GM12865 (cell line): ENCODE data around the gene C1orf21.

Experiments used
- DNase-seq: peaks from one replicate; pipeline ENCODE4 v3.0.0; 2010; ENCODE audit warnings: low read depth
- H3K4me3 ChIP-seq: 2 replicates; pipeline ENCODE4 v1.5.1; 2011; ENCODE audit warnings: mild to moderate bottlenecking, low read depth, low read length, control low read depth
- TF ChIP-seq, protein P1 (sequence below): IDR thresholded peaks from 2 replicates; pipeline ENCODE4 v1.5.1; 2011; ENCODE audit warnings: low read length, control low read depth, low read depth, inconsistent platforms; ENCODE audit not compliant: insufficient read depth; ENCODE audit errors: missing control alignments

The C1orf21 gene

GRCh38 chr1:184463680-184464079 lies 76.9 kb downstream of the C1orf21 start:
- DNase-seq = no peak
- TF ChIP-seq, protein P1, sequence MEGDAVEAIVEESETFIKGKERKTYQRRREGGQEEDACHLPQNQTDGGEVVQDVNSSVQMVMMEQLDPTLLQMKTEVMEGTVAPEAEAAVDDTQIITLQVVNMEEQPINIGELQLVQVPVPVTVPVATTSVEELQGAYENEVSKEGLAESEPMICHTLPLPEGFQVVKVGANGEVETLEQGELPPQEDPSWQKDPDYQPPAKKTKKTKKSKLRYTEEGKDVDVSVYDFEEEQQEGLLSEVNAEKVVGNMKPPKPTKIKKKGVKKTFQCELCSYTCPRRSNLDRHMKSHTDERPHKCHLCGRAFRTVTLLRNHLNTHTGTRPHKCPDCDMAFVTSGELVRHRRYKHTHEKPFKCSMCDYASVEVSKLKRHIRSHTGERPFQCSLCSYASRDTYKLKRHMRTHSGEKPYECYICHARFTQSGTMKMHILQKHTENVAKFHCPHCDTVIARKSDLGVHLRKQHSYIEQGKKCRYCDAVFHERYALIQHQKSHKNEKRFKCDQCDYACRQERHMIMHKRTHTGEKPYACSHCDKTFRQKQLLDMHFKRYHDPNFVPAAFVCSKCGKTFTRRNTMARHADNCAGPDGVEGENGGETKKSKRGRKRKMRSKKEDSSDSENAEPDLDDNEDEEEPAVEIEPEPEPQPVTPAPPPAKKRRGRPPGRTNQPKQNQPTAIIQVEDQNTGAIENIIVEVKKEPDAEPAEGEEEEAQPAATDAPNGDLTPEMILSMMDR = no peak
- H3K4me3 ChIP-seq = no peak overlapping the region

GRCh38 chr1:184464757-184465156 lies 77.9 kb downstream of the C1orf21 start:
- TF ChIP-seq, protein P1 = no peak
- H3K4me3 ChIP-seq = no peak overlapping the region
- DNase-seq = no peak

GRCh38 chr1:184465489-184466146 lies 78.8 kb downstream of the C1orf21 start:
- no peak for DNase-seq
- no peak overlapping the region for H3K4me3 ChIP-seq
- TF ChIP-seq, protein P1 = no peak

- H3K4me3 ChIP-seq = no peak overlapping the region
- TF ChIP-seq, protein P1 = no peak
- no peak for DNase-seq
Measured at GRCh38 chr1:184467295-184467694, 80.5 kb downstream of the C1orf21 start.

- H3K4me3 ChIP-seq = no peak overlapping the region
- TF ChIP-seq, protein P1 = no peak
- no peak for DNase-seq
Measured at GRCh38 chr1:184469396-184469795, 82.6 kb downstream of the C1orf21 start.

DNA sequence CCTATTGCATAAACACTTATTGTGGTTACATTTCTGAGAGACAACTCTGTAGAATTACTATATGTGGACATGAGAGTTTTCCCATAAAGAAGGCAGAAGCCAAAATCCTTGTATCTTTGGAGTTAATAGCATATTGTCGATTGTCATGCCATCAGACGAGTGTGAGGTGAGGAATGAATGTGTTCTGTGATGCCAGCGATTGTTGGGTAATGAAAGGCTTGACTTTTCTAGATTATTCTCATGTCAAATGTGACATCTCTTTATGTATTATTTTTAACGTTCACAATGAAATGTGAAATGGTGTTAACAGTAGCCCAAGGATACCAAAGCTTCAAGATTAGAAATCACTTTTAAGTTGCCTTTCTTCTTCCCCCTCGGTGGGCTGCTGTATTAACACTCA lies 84.9 kb downstream of the C1orf21 start:
- no peak overlapping the region for H3K4me3 ChIP-seq
- TF ChIP-seq, protein P1 = no peak
- no peak for DNase-seq

DNA sequence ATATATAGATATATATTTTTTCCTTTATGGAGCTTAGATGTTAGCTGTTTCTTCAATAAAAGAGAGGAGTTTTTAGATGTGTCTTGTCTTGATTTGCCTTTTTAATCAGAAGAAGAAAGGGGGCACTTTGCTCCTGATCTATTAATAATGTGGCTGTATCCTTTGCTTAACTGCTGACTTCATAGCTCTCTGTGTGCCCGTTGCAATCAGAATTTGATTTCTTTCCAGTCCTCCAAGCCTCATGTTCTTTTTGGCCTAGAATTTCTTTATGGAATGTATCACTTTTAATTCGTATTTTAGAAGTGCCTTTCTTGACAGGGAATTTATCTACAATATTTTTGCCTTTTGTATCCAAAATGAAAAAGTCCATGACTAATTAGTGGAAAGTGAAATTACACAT lies 85.3 kb downstream of the C1orf21 start:
- TF ChIP-seq, protein P1 = no peak
- H3K4me3 ChIP-seq = no peak overlapping the region
- DNase-seq = no peak
